Sigmoid colon (tissue), 7 donors: ENCODE data around the gene SLA2. TPM values are rescaled to one million over a fixed set of nuclear protein-coding genes. Genes with fewer than 3 reads are reported as not detected.

Experiments used
- DNase-seq: peaks from one replicate; pipeline ENCODE4 v3.0.0-alpha.2; 2019
- H3K27ac ChIP-seq, 4 donors: fragments of 200-600 bp; sonication (generic); one replicate each; pipeline ENCODE4 v1.5.1; 2016 to 2019; ENCODE audit warnings: mild to moderate bottlenecking in 1 of 4
- H3K27me3 ChIP-seq, 3 donors: fragments of 200-600 bp; sonication (generic); one replicate each; pipeline ENCODE4 v1.5.1; 2019; ENCODE audit warnings: mild to moderate bottlenecking in 1 of 3
- H3K36me3 ChIP-seq, 4 donors: fragments of 200-600 bp; sonication (generic); one replicate each; pipeline ENCODE4 v1.5.1; 2016 to 2019
- H3K4me1 ChIP-seq, 4 donors: fragments of 200-600 bp; sonication (generic); one replicate each; pipeline ENCODE4 v1.5.1; 2017 to 2019
- H3K4me3 ChIP-seq, 4 donors: fragments of 200-600 bp; sonication (generic); one replicate each; pipeline ENCODE4 v1.5.1; 2017 to 2019; ENCODE audit warnings: mild to moderate bottlenecking in 2 of 4, moderate library complexity in 1 of 4
- H3K9me3 ChIP-seq, 4 donors: fragments of 200-600 bp in 3 of 4; sonication (generic) in 3 of 4; one replicate each; pipeline versions ENCODE4 v1.5.1 to v1.6.1; 2013 to 2019
- CTCF ChIP-seq, 4 experiments: fragments of 450-650 bp in 3 of 4; fragments of 200-600 bp in 1 of 4; IDR thresholded peaks; one replicate each; pipeline ENCODE4 v1.5.1; 2016 to 2019; ENCODE audit warnings: antibody characterized with exemption in 4 of 4, mild to moderate bottlenecking in 3 of 4, moderate library complexity in 2 of 4
- EP300 ChIP-seq, 4 donors: sonication (generic); formaldehyde crosslinking; IDR thresholded peaks; one replicate each; pipeline ENCODE4 v1.6.1; 2017; ENCODE audit warnings: antibody characterized with exemption in 4 of 4
- POLR2A ChIP-seq, 2 donors: fragments of 450-650 bp; IDR thresholded peaks; one replicate each; pipeline ENCODE4 v1.6.1; 2016; ENCODE audit warnings: antibody characterized with exemption in 2 of 2, mild to moderate bottlenecking in 2 of 2, moderate library complexity in 2 of 2
- POLR2AphosphoS5 ChIP-seq, 4 donors: sonication (generic); formaldehyde crosslinking; IDR thresholded peaks; one replicate each; pipeline ENCODE4 v1.6.1; 2017; ENCODE audit warnings: antibody characterized with exemption in 4 of 4
- WGBS, 2 donors: extraction: QIAGEN DNeasy Blood & Tissue Kit; methylation state at CpG; one replicate each; pipeline ENCODE4 v1.1.7; 2013; 5-methylcytosine and 5-hydroxymethylcytosine counted together
- intact Hi-C: fragments of 100-400 bp; cut with DNase I; formaldehyde crosslinking; loops from one replicate; pipeline ENCODE4 v1.15.1; 2023
- polyA plus RNA-seq, 3 donors: library from polyadenylated mRNA; stranded (reverse); fragments of 200-250 nt; gene quantifications; one replicate each; pipeline ENCODE4 v1.2.3, GENCODE V29; 2013
- total RNA-seq, 4 donors: library from RNA; depleted of rRNA; stranded (reverse); fragments of >200 nt; gene quantifications; one replicate each; pipeline ENCODE4 v1.1.0, GENCODE V29; 2016
- donor health status: healthy with polysubstance abuse.
- donor health status: Bipolar disorder and iron deficiency.
- donor health status: healthy.

The SLA2 gene
- total and polyA plus RNA-seq, 7 donors = 0.46 to 3.4 (median 0.55) TPM; not detected in 3

GRCh38 chr20:36599912-36600345 is 46.1 kb downstream of the SLA2 start:
- TF ChIP-seq EP300 (IDR thresholded peaks at IDR 0.05) = no peak
- no peak for TF ChIP-seq POLR2AphosphoS5 (IDR thresholded peaks at IDR 0.05)
- no peak for TF ChIP-seq POLR2A (IDR thresholded peaks at IDR 0.05)
- H3K9me3 ChIP-seq = no peaks in the 10 kb centered on the region
- H3K27ac ChIP-seq = no peak overlapping the region
- 31 to 66% methylated on average over 5 of the region's 5 CpGs for WGBS, 2 donors
- H3K36me3 ChIP-seq = no peaks in the 10 kb centered on the region
- H3K27me3 ChIP-seq = no peaks in the 10 kb centered on the region
- H3K4me3 ChIP-seq = no peak overlapping the region
- H3K4me1 ChIP-seq = peaks cover 0 to 10% (median 4%) of the 10 kb centered on the region in 4 donors
- intact Hi-C loops = loop anchor here (10.0 kb wide), 1 partner anchor 395 kb away; no protein-coding TSS in a partner anchor
- no peak for DNase-seq

DNA sequence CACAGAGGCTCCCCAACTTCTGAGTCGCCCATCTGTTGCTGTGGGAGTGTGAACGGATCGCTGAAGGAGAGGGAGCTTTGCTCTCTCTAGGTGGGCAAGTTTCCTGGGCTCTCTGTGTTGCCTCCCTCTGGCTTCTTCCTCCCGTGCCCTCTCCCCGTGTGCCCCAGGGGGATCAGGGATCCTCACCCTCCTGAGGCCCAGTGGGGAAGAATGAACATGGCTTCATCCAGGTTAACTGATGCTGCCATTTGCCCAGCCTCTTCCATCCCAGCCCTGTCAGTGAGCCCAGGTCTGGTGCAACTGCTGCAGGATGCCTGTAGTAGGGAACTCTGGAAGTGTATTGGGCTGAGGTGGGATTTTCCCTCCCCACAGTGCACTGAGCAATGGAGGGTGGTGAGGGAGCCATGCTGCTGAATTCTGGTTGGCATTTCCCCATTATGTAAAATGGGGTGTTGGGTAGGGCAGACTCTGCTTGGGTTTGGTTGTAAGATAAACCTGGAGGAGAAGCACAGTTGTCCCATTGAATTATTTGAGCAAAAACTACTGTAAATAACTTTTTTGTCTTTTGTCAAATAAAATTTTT is 52.6 kb downstream of the SLA2 start:
- H3K4me3 ChIP-seq = no peak overlapping the region
- H3K36me3 ChIP-seq = peaks cover 0 to 15% (median 0%) of the 10 kb centered on the region in 4 donors
- no peak for DNase-seq
- no peaks in the 10 kb centered on the region for H3K9me3 ChIP-seq
- intact Hi-C loops = loop anchor here (5.0 kb wide), 1 partner anchor 36 kb away; no protein-coding TSS in a partner anchor
- 94% methylated on average over 5 of the region's 5 CpGs for WGBS, 2 donors
- H3K4me1 ChIP-seq = peaks cover 0 to under 1% (median 0%) of the 10 kb centered on the region in 4 donors
- no peak overlapping the region for H3K27ac ChIP-seq
- H3K27me3 ChIP-seq = no peaks in the 10 kb centered on the region
- no peak for TF ChIP-seq POLR2A (IDR thresholded peaks at IDR 0.05)
- no peak for TF ChIP-seq CTCF (IDR thresholded peaks at IDR 0.05)
- TF ChIP-seq POLR2AphosphoS5 (IDR thresholded peaks at IDR 0.05) = no peak
- no peak for TF ChIP-seq EP300 (IDR thresholded peaks at IDR 0.05)

DNA sequence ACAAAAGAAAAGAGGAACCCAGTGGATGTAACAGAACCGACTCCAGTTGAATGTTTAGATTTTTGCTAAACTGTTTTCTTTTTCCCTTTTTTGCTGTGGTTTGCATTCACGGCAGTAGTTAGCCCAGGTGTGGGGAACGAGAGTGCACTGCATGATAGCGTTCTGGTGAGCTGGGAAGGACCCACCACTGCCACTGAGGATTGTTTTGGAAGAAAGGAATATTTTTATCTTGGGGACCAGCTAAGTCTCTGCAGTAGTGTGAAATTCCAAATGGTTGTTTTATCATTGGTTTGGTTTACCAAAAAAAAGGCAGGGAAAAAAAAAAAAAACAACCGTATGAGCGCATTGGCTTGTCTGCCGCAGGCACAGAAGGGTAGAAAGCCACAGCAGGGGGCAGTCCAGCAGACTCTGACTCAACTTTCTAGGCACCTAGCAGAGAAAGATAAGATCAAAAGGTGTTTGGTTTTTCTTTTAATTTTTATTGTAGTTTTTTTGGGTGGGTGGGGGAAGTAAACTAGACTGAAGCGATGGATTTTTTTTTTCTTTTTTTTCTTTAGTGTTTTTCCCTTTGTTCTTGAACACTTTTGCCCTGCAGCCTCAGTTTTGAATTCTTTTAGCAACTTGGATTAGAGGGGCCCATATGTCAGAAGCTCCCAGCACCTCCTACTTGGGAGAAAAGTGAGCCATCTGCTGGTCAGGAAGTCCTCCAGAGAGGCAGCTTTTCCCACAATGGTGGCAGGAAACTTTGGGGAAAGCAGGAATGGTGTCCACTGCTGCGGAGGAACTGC is 53.9 kb downstream of the SLA2 start:
- 70 to 86% methylated on average over 9 of the region's 9 CpGs for WGBS, 2 donors
- Histone ChIP-seq H3K36me3 (peaks cover 0 to 18% (median 0%) of the 10 kb centered on the region in 4 donors), H3K4me1 (no peaks in the 10 kb centered on the region), H3K4me3 (no peak overlapping the region), H3K27ac (no peak overlapping the region), H3K9me3 (no peaks in the 10 kb centered on the region), H3K27me3 (no peaks in the 10 kb centered on the region)
- peak in 3 of 4 experiments; percentile 13 to 39 (median 14) for TF ChIP-seq CTCF (IDR thresholded peaks at IDR 0.05)
- no peak for TF ChIP-seq POLR2AphosphoS5 (IDR thresholded peaks at IDR 0.05)
- no peak for DNase-seq
- intact Hi-C loops = loop anchor here (5.0 kb wide), 1 partner anchor 35 kb away; no protein-coding TSS in a partner anchor

DNA sequence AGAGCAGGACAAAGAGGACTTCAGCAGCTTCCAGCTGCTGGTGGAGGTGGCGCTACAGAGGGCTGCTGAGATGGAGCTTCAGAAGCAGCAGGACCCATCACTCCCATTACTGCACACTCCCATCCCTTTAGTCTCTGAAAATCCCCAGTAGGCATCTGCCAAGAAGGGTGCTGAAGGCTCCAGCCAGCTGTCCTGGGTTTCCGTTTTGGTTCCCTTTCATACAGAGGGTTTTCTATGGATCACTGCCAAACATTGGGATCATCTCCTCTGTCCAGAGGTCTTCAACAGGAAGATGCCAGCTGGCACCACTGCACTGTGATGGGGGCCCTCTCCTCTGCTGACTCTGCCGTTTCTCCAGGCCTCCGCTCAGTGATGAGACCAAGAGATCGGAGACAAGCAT is 54.7 kb downstream of the SLA2 start:
- intact Hi-C loops = loop anchor here (5.0 kb wide), 1 partner anchor 34 kb away; no protein-coding TSS in a partner anchor
- WGBS, 2 donors = 86 to 91% methylated on average over 5 of the region's 5 CpGs
- no peak overlapping the region for H3K4me3 ChIP-seq
- no peaks in the 10 kb centered on the region for H3K4me1 ChIP-seq
- H3K27ac ChIP-seq = no peak overlapping the region
- TF ChIP-seq EP300 (IDR thresholded peaks at IDR 0.05) (no peak), CTCF (IDR thresholded peaks at IDR 0.05) (no peak), POLR2AphosphoS5 (IDR thresholded peaks at IDR 0.05) (no peak), POLR2A (IDR thresholded peaks at IDR 0.05) (no peak)
- DNase-seq = no peak
- H3K36me3 ChIP-seq = peaks cover 0 to 22% (median 0%) of the 10 kb centered on the region in 4 donors
- H3K9me3 ChIP-seq = no peaks in the 10 kb centered on the region
- H3K27me3 ChIP-seq = no peaks in the 10 kb centered on the region

DNA sequence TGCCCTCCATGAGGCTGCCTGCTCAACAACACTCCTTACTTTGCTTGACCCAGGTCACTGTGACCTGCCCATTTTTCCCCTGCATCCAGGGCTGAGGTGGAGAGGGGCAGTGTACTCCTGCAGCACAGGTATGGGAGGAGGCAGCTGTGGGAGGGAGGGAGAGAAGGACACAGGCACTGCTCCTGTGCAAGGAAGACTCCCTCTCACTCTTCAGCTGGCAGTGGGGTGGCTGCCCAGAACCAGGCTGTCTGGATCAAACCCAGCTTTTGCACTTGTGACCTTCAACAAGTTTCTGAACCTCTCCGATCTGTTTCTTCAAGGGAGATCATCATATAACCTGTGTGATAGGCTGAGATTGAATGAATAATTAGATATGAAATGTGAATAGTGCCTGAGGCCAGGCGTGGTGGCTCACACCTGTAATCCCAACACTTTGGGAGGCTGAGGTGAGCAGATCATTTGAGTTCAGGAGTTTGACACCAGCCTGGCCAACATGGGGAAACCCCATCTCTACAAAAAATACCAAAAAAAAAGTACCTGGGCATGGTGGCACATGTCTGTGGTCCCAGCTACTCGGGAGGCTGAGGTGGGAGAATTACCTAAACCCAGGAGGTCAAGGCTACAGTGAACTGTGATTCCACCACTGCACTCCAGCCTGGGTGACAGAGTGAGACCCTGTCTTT is 58.5 kb downstream of the SLA2 start:
- DNase-seq = no peak
- peaks cover 0 to 26% (median 2%) of the 10 kb centered on the region in 4 donors for H3K36me3 ChIP-seq
- intact Hi-C loops = no loop called here
- no peaks in the 10 kb centered on the region for H3K9me3 ChIP-seq
- H3K4me3 ChIP-seq = no peak overlapping the region
- no peak overlapping the region for H3K27ac ChIP-seq
- H3K4me1 ChIP-seq = no peaks in the 10 kb centered on the region
- TF ChIP-seq CTCF (IDR thresholded peaks at IDR 0.05) = no peak
- no peak for TF ChIP-seq POLR2A (IDR thresholded peaks at IDR 0.05)
- no peak for TF ChIP-seq POLR2AphosphoS5 (IDR thresholded peaks at IDR 0.05)
- no peak for TF ChIP-seq EP300 (IDR thresholded peaks at IDR 0.05)
- WGBS, 2 donors = 85 to 87% methylated on average over 3 of the region's 3 CpGs
- no peaks in the 10 kb centered on the region for H3K27me3 ChIP-seq
